ENCODE data around the gene RRP8. TPM values are rescaled to one million over a fixed set of nuclear protein-coding genes. Genes with fewer than 3 reads are reported as not detected.
A peak's percentile ranks its signal among the peaks of the same experiment; 100 is the strongest.

Gene RRP8
- total RNA-seq, 1 experiment from 2014 or later, result 16.0 TPM

DNA sequence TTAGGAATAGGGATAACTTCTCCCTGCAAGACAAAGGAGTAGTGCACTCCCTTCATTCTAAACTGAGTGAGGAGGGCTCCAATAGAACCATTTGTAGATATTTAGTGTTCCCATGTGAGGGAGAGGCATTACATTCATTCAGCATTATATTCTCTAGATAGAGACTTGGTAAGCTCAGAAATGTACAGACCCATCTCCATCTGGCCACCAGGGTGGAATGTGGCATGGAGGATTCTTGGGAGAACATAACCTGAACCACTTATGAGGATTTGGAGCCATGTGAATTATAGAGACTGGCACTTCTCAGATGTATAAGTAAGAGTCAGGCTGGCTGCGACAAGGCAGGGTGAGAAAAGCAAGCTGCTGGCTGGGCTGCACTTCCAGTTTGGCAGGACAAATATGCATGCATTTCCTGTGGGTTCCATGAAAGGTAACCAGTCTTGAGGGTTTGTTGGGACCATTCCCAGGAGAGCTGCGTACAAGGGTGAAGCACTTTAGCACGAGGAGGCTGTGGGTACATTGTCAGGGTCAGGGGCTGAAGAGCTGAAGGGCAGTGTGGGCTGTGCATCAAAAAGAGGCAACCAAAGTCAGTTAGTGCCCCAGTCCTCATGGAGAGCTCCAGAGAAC lies 9.2 kb downstream of the RRP8 start:
- no peak; the same call in 2 of the 3 replicates for TF ChIP-seq CTCF (conservative IDR thresholded peaks at IDR 0.05)
- no peaks in the 10 kb centered on the region for H3K27me3 Mint-ChIP-seq (ENCODE audit: low read depth)
- H4K20me1 ChIP-seq (ENCODE audit: control insufficient read depth, insufficient read depth, insufficient read length), result no peaks in the 10 kb centered on the region

More for the DNA sequence above, 9.2 kb downstream of the RRP8 start:
- Histone ChIP-seq H3K4ac (ENCODE audit: low read depth, low read length) (no peak overlapping the region), H2AK5ac (ENCODE audit: insufficient read length, low read length) (no peak overlapping the region), H2BK12ac (ENCODE audit: insufficient read length, low read depth, low read length) (no peak overlapping the region), H3K27me3 (ENCODE audit: insufficient read depth, low read length) (no peaks in the 10 kb centered on the region), H3K79me1 (ENCODE audit: insufficient read depth, low read depth, low read length, poor library complexity, severe bottlenecking) (no peaks in the 10 kb centered on the region), H4K8ac (replicated peaks; ENCODE audit: insufficient read length, low read depth, low read length) (no peak overlapping the region), H3K56ac (ENCODE audit: insufficient read length, low read depth, low read length) (no peak overlapping the region), H3K9me3 (ENCODE audit: control insufficient read depth, low read depth, low read length) (no peaks in the 10 kb centered on the region), H2BK120ac (ENCODE audit: low read depth, low read length, poor library complexity, severe bottlenecking) (no peak overlapping the region), H4K91ac (ENCODE audit: insufficient read length, low read depth, low read length) (no peak overlapping the region), H3K4me2 (ENCODE audit: insufficient read depth, insufficient read length, low read length) (no peak overlapping the region), H3K4me1 (ENCODE audit: insufficient read depth, low read length) (no peaks in the 10 kb centered on the region), H3K14ac (ENCODE audit: insufficient read depth, low read length) (no peak overlapping the region), H3K18ac (ENCODE audit: insufficient read length, low read depth, low read length) (no peak overlapping the region), H3K23ac (ENCODE audit: insufficient read length, low read depth, low read length) (no peak overlapping the region), H3T11ph (ENCODE audit: low read length) (no peak overlapping the region), H3K79me2 (ENCODE audit: insufficient read depth, low read length) (no peaks in the 10 kb centered on the region), H3K9ac (ENCODE audit: extremely low read depth, insufficient read length, low read length) (no peak overlapping the region), H2BK5ac (ENCODE audit: insufficient read length, low read length) (no peak overlapping the region), H2BK20ac (ENCODE audit: low read depth, low read length, poor library complexity, severe bottlenecking) (no peak overlapping the region), H3K27ac (ENCODE audit: insufficient read length, low read depth, low read length) (no peak overlapping the region), H3K23me2 (ENCODE audit: insufficient read length, low read depth, low read length, poor library complexity, severe bottlenecking) (no peaks in the 10 kb centered on the region), H2BK15ac (ENCODE audit: low read depth, low read length) (no peak overlapping the region), H2AFZ (ENCODE audit: low read length) (no peak overlapping the region), H4K5ac (ENCODE audit: insufficient read length, low read depth, low read length) (no peak overlapping the region)
- Mint-ChIP-seq H3K27ac (peak overlapping the region; percentile 4 to 49 (median 37); a peak in 2 of 7 replicates), H3K4me3 (no peak overlapping the region), H3K9me3 (no peaks in the 10 kb centered on the region), H3K4me1 (peaks cover 6 to 11% of the 10 kb centered on the region in 2 experiments; a peak in 3 of 4 replicates), H3K36me3 (ENCODE audit: insufficient read depth in 1 of 3, low read depth in 3 of 3) (peaks cover 2 to 27% (median 10%) of the 10 kb centered on the region in 3 experiments; a peak in 6 of 7 replicates)
- DNase-seq, result no peak
- no CpG with 5 or more reads among the region's 3 CpGs for WGBS (ENCODE audit: extremely low coverage, insufficient read length, low lambda C conversion rate)
